NCI-H128 (cell line): ENCODE measurements around the gene ADCYAP1R1.

Experiments
- DNase-seq: peaks from one replicate; lab custom pipeline; 2025; ENCODE audit not compliant: unreplicated experiment; lab: John Stamatoyannopoulos, UW

Gene ADCYAP1R1

GRCh38 chr7:31036924-31037323 lies 15.2 kb upstream of the ADCYAP1R1 start:
- DNase-seq, result no peak

- peak; percentile 35 for DNase-seq
Observed at GRCh38 chr7:31043051-31043471, 9.0 kb upstream of the ADCYAP1R1 start.

DNA sequence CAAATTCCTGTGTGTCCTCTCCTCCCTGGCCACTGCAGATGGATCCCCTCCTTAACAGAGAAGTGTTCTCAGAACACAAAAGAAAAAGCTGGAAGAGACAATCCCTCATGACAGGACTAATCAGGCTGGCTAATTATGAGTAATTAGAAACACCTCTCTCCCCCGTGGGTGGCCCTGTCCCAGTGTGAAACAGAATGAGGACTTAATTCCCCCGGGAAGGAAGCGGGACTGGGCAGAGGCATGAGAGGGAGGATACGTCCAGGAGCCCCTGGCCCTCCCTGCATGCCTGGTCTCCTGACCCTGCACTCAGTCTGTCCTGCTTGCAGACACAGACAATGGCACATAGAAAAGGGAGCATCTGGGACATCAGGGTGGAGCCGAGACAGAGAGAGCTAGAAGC lies 7.6 kb upstream of the ADCYAP1R1 start:
- no peak for DNase-seq

- no peak for DNase-seq
Observed at GRCh38 chr7:31046723-31047122, 5.4 kb upstream of the ADCYAP1R1 start.

- no peak for DNase-seq
Observed at GRCh38 chr7:31047313-31048146, 4.6 kb upstream of the ADCYAP1R1 start.

DNA sequence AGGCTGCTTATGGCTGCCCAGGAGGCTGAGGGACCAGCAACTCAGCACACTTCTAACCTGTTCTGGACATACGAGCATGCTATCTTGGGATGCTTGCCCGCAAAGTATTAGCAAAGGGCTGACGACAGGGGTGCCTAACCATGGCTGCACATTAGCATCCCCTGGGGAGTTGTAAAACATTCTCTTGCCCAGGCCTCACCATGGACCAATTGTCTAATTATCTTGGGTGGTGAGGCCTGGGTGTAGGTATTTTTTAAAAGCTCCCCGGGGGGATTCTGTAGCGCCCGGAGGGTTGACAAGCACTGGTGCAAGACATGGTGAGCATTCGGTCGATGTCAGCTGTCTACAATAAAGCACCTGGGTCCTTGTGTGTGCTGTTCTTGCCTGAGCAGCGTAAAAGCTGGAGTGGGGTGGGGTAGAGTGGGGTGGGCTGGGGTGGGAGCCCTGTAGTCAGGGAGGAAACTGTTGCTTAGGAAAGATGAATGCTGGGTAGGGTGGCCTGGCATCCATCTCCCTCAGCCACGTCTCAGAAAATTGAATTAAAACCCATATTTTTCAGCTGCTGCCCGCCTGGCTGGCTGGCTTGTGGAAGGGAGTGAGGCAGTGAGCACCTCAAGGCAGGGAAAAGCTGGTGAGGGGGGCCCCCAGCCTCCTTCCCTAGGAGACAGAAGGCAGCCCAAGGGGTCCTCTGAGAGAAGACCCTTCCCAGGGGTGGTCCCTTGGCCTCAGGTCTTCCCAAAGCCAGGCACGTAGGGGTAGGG lies 2.9 kb upstream of the ADCYAP1R1 start:
- DNase-seq, result no peak

- no peak for DNase-seq
Observed at GRCh38 chr7:31052487-31052840, 356 bp downstream of the ADCYAP1R1 start.

DNA sequence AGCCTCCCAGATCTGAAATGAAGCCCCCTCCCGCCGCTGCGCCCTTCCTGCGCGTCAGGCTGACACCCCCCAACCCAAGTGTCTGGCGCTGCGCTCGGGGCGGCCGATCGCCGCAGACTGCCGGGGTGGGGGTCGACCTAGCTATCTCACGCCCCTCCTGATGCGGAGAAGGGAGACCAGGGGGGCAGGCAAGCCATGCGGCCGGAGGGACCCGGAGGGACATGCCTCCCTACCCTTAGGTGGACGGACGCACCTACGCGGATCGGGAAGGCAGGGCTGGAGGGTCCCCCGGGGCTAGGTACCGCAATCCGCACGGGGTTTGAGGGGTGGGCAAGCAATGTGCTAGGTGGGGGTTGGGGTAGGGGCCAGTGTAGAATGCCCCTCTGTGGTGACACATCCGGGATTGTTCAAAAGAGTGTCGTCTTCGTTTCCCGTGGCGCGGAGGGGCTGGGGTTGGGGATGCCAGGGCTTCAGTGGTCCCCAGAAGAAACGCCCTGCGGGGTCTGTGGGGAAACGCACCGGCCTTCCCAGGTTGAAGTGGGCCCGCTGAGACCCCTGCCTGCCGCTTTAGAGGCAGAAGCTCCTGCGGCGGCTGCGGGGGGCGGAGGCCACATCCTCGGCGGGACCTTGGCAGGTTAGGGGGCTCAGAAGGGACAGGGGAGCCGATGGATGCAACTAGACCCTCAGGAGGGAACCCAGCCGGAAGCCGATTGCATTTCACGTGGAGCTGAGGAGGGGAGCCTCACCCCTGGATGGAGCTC lies 913 bp downstream of the ADCYAP1R1 start:
- no peak for DNase-seq

GRCh38 chr7:31053986-31054385 lies 1.9 kb downstream of the ADCYAP1R1 start:
- no peak for DNase-seq

DNA sequence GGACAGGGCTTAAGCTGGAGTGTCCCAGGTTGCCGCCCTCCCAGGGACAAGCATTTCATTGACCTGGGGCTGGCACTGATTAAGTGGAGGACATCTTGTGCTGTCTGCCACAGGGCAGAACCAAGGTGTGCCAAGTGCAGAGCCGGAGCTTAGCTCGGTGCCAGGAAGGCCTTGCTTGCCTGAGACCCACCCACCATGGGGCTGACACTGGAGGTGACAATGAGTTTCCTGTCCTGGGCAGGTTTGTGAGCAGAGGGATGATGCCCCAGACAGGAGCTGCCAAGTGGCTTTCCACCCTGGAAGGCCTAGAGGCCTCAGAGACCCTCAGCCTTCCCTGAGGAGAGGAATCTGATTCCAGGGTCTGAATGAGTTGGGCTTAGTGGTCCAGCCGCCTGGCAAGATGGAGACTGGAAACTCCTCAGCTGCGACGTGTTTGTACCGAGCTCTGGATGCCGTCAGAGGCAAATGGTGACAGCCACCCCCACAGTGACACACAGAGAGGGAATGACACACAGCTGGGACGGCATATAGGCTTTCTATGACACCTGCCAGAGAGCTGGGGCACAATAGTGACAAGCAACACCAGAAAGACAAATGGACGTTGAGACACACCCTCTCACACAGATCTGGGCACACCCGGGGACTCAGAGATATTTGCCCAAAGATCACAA lies 2.6 kb downstream of the ADCYAP1R1 start:
- DNase-seq, result no peak

GRCh38 chr7:31055471-31055870 lies 3.4 kb downstream of the ADCYAP1R1 start:
- DNase-seq, result no peak

DNA sequence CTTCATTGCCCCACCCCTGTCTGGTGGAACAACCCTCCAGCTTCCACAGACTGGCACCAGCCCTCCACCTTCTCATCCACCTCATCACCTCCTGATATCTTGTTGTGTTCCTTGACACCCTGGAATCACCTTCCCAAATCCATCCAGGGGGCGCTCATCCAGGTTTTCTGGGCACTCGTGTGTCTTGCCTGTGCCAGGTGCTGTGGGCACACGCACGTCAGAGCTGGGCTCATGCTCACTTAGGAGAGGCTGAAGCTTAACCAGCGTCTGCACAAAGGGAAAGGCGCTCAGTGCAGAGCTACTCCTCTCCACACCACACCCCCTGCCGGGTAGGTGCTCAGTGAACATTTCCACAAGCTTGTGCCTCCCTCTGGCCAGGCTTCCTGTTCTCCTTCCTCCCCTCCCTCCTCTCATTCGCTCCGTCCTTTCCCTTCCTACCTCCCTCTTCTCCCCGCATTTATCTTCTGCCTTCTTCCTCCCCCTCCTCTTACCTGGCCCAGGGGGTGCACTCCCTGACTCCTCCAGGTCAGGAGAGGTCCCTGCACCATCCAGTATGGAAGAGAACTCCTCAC lies 4.8 kb downstream of the ADCYAP1R1 start:
- no peak for DNase-seq

DNA sequence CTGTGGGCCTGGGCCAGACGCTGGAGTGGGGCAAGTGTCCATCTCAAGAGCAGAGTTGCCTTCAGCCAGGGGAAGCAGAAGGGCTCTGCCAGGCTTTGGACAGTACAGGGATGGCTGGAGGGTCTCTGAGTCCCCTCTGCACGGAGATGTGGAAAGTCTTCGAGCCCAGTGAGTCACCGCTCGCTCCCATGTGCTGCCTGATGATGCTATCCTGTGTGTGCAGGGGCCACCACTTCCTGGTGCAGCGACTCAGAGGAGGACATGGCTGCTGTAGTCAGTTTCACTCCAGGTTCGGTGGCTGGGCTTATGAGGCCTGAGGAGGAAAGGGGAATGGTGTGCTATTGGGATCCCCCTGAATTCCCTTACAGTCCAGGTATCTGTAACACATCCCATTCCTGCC lies 6.0 kb downstream of the ADCYAP1R1 start:
- no peak for DNase-seq

- no peak for DNase-seq
Observed at GRCh38 chr7:31058688-31059087, 6.6 kb downstream of the ADCYAP1R1 start.

GRCh38 chr7:31059551-31059950 lies 7.4 kb downstream of the ADCYAP1R1 start:
- no peak for DNase-seq

DNA sequence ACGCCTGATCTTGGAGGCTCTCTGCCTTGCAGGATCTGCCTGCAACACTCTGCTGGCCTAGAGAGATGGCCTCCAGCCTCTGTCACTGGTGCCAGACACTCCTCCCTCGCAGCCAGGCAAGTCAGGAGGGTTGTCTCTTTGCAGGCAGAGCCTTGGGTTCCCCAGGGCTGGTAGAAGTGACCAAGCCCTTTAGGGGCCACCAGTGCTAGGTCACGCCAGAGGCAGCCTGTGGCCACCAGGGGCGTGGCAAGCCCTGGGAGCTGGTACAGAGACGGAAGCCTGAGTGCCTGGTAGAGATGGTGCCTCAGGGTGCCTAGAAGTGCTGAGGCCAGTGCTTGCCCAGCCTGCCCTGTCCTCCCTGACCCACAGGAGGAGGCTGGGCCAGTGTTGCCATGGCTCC lies 9.1 kb downstream of the ADCYAP1R1 start:
- DNase-seq, result no peak

DNA sequence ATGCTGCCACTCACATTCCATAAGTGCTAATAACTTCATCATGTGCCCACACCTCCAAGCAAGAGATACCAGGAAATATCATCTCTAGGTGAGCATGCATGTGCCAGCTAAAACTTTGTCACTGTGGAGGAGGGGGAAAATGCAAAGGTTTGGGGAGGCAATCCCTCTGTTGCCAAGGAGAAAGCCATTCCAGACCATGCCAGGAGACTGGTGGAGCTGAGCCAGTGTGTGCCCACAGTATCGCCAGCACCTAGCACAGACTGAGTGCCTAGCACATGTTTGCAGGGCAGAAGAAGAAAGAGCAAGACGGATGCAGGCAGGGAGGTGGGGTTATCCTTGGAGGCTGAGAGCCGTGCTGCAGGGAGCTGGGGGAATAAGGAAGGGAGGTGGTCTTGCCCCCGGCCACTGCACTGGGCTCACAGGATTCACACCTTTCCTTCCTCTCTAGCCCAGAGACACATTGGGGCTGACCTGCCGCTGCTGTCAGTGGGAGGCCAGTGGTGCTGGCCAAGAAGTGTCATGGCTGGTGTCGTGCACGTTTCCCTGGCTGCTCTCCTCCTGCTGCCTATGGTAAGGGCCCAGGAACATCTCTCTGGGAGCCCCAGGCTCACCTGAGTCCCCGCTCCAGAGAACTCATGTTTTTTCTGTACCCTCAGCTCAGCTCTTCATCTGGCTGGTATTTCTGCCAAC lies 10.8 kb downstream of the ADCYAP1R1 start:
- DNase-seq, result no peak

DNA sequence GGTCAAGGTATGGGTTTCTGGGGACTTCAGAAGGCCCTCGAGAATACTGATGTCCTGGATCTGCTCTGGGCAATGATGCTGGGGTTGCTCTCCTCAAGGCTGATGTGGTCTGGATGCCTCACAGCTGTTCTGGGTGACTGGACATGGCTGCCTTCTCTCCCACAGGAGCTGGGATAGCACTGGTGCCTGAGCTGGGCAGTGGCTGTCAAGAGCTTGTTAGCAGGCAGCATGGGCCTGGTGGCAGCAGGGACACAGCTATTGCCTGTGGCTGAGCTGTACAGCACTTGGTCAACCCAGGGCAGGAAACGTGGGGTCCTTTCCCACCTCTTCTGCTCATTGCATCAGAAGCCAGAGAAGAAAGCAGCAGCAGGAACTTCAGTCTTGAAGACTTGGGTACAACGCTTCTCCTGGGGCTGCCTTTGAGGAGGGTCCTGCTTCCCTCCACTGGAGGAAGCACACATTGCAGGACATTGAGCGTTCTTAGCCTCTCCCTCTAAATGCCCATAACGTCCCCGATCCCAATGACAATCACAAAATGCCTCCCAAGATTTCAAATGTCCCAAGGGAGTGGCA lies 13.0 kb downstream of the ADCYAP1R1 start:
- no peak for DNase-seq

DNA sequence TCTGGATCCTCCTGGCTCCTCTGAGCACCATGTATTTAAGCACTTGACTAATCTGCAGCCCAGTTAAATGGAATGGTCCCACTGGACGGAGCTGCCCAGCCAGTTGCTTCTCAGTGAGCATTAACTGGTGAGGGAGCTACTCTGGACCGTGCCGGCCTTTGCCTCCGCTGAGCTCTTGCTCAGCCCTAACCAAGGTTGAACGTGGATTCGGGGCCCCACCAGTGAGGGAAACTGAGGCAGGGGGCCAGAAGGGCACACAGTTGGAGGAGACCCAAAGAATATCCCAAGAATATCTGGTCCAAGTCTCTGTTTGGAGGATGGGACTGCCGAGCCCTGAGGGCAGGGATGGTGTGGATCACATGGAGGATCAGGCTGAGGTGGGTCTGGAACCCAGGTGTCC lies 13.7 kb downstream of the ADCYAP1R1 start:
- no peak for DNase-seq
